GM12878 (cell line): ENCODE measurements around the gene HOXB2.

Experiments used
- CHD2 ChIP-seq: IDR thresholded peaks from 2 replicates; pipeline ENCODE4 v1.6.1; 2011; ENCODE audit warnings: low read depth, low read length, improper control_type of control experiment, borderline replicate concordance
- CREB1 ChIP-seq: IDR thresholded peaks from 2 replicates; pipeline ENCODE4 v1.6.1; 2012; ENCODE audit warnings: low read depth, mild to moderate bottlenecking, inconsistent platforms
- EGR1 ChIP-seq, 2 experiments: IDR thresholded peaks; 1 replicate in 1 of 2; 2 replicates in 1 of 2; pipeline ENCODE4 v1.6.1; 2011 to 2012; ENCODE audit warnings: low read depth in 2 of 2, low read length in 2 of 2, borderline replicate concordance in 1 of 2, mild to moderate bottlenecking in 1 of 2, moderate library complexity in 1 of 2
- FOS ChIP-seq: IDR thresholded peaks from 3 replicates; pipeline ENCODE4 v1.6.1; 2011; ENCODE audit warnings: borderline replicate concordance; ENCODE audit not compliant: insufficient read length; ENCODE audit errors: extremely low read depth
- FOXM1 ChIP-seq: IDR thresholded peaks from 2 replicates; pipeline ENCODE4 v1.6.1; 2012; ENCODE audit warnings: low read depth, mild to moderate bottlenecking, inconsistent platforms, low read length, moderate library complexity
- POLR2A ChIP-seq: IDR thresholded peaks from 2 replicates; pipeline ENCODE4 v1.6.1; 2011; ENCODE audit warnings: low read depth, mild to moderate bottlenecking, low read length
- YY1 ChIP-seq: IDR thresholded peaks from 2 replicates; pipeline ENCODE4 v1.6.1; 2011; ENCODE audit warnings: low read depth, mild to moderate bottlenecking, low read length
- ZNF274 ChIP-seq: IDR thresholded peaks from one replicate; pipeline ENCODE4 v1.8.0; 2011; ENCODE audit not compliant: insufficient read length, insufficient read depth

DNA sequence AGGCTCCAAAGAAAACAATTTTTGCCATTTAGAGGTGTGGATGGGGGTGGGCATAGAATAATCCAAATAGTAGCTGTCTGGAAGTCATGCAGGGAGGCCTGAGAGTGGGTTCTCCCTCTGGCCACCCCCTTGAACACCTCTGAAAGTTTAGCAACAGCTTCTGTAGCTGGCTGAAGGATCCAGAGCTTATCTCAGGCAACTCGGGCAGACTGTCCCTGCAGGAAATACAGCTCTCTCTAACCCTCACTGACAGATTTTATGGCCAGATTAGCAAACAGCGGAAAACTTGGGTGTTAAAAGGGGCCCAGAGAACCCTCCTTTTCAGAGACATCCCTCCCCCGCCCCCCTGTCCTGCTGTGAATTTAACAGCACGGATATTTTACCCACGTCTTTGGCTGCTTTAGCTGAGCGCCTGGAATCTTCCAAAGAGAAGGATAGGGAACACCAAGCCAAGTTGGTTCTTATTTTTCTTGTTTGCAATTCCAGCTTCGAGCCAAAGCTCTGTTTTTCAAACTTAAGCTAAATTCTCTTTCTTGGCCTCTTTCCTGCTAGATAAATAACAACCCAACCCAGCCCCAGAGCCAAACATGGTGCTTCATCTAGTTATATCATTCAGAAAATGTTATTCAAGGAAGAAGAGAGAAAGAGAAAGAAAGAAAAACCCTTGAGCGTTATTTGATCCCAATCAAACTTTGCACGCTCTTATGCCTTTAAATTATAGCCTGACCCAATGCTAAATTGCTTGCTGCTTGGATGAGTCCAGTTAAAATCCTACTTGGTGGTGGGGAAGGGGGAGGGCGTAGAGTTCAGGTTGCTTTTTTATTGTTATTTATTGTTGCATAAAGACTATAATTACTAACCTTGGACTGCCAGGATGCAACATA is 2.3 kb upstream of the HOXB2 start:
- TF ChIP-seq EGR1 (IDR thresholded peaks at IDR 0.05; ENCODE audit: borderline replicate concordance in 1 of 2, low read depth in 2 of 2, low read length in 2 of 2) (no peak), POLR2A (no peak), YY1 (no peak), FOS (no peak), FOXM1 (no peak), CHD2 (no peak), CREB1 (no peak), ZNF274 (no peak)
